Dermis microvascular lymphatic vessel endothelial cell (primary cell): ENCODE results near the gene PPP4R2. TPM values are rescaled to one million over a fixed set of nuclear protein-coding genes. Genes with fewer than 3 reads are reported as not detected.

Experiments
- DNase-seq, 2 donors: peaks; one replicate each; pipeline versions ENCODE4 v3.0.0 to v3.0.0-alpha.2; 2010; ENCODE audit warnings: low read depth in 2 of 2
- total RNA-seq: library from RNA; depleted of rRNA; stranded (reverse); fragments of >200 nt; gene quantifications from 2 replicates; pipeline ENCODE4 v1.2.1, GENCODE V29; 2014

Gene PPP4R2
- total RNA-seq, 1 donor from 2014 or later = 43.8 TPM

DNA sequence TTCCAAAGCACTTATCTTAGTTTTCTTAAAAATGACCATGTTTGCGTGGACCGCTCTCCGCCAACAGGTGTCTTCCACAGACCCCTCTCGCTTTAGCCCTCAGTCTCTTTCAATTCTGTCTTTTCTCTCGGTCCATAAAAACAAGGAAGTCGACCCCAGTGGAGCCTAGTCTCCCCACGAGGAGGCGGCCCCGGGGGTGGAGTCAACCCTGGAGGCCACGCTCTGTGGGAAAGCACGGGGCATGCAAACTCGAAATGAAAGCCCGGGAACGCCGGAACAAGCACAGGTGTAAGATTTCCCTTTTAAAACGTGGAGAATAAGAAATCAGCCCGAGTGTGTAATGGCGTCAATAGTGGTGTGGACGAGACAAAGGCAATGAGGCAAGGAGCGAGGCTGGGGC lies 113.9 kb downstream of the PPP4R2 start:
- no peak for DNase-seq

DNA sequence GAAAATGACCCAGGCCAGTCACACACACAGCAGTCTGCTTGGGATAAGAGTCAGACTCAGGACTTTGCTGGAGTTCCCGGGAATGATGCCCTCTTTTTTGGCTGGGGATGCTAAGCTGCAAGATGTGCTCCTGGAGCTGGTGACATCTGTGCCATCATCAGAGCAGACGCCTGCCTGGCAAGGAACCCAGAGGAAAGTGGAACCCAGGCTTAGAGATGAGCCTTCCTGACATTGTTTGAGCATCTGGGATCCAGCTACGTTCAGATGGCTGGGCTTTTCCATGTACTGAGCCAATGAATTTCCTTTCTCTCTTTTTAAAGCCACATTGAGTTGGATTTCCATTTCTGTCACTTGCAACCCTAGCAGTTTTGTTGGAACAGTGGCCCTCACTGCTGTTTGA lies 118.1 kb downstream of the PPP4R2 start:
- DNase-seq = no peak

DNA sequence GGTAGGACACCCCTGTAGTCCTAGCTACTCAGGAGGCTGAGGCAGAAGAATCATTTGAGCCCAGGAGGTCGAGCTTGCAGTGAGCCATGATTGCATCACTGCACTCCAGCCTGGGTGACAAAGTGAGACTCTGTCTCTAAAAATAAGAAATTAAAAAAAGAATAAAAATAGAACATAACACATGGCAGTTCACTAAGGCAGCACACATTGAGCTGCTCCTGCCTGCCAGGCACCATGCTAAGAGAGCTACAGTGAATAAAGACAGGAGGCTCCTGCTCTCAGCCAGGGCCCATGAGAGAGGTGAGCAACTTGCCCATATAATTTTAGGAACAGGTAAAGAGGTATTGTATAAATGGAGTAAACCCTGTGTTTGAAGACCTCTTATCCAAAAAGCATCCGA lies 119.2 kb downstream of the PPP4R2 start:
- DNase-seq = no peak

Other genes starting within 250 kb of the PPP4R2 start
- gene SHQ1, start 148.4 kb upstream of the PPP4R2 start, total RNA-seq = 14.9 and 15.3 TPM in 2 replicates
- 0.13 TPM in 2 replicates for gene GXYLT2, start 108.8 kb upstream of the PPP4R2 start, total RNA-seq
- gene EBLN2, start 64.8 kb downstream of the PPP4R2 start, total RNA-seq = 2.9 and 3.0 TPM in 2 replicates